ENCODE data around the gene LCE1D. TPM values are rescaled to one million over a fixed set of nuclear protein-coding genes. Genes with fewer than 3 reads are reported as not detected.

The LCE1D gene
- not detected in 2 replicates for total RNA-seq

GRCh38 chr1:152796421-152796820 is at the start of gene LCE1D:
LCE1D (plus strand) TSS chr1:152796721; CDS start chr1:152797795, 1,074 bp downstream.

GRCh38 chr1:152757747-152758146 is 38.8 kb upstream of the LCE1D start, which contains the start of gene KPRP:
KPRP (plus strand) TSS chr1:152758025; CDS start chr1:152759589, 1,564 bp downstream.

GRCh38 chr1:152774875-152775274 is 21.6 kb upstream of the LCE1D start, which contains the start of gene LCE1F:
LCE1F (plus strand) TSS chr1:152775140; CDS start chr1:152776372, 1,232 bp downstream.

GRCh38 chr1:152786077-152786476 is 10.4 kb upstream of the LCE1D start, which contains the start of gene LCE1E:
LCE1E (plus strand) TSS chr1:152786257; CDS start chr1:152787300, 1,043 bp downstream.

GRCh38 chr1:152806576-152806975 is 10.1 kb downstream of the LCE1D start, which contains the start of gene LCE1C:
LCE1C (minus strand) TSS chr1:152806651; CDS start chr1:152805478, 1,173 bp downstream.

GRCh38 chr1:152811671-152812070 is 15.2 kb downstream of the LCE1D start, which contains the start of gene LCE1B:
LCE1B (plus strand) TSS chr1:152811971; CDS start chr1:152812447, 476 bp downstream.

GRCh38 chr1:152827173-152827572 is 30.7 kb downstream of the LCE1D start, which contains the start of gene LCE1A:
LCE1A (plus strand) TSS chr1:152827473; CDS start chr1:152827473, 0 bp downstream.

GRCh38 chr1:152842556-152842955 is 46.0 kb downstream of the LCE1D start, which contains the start of gene LCE6A:
LCE6A (plus strand) TSS chr1:152842856; CDS start chr1:152843521, 665 bp downstream.

Other genes starting within 250 kb of the LCE1D start
- not detected in 2 replicates for gene LCE3E, start 229.9 kb upstream of the LCE1D start, total RNA-seq
- gene LCE3D, start 216.2 kb upstream of the LCE1D start, total RNA-seq, result not detected in 2 replicates
- not detected in 2 replicates for gene LCE3C, start 196.5 kb upstream of the LCE1D start, total RNA-seq
- not detected in 2 replicates for gene LCE3B, start 182.9 kb upstream of the LCE1D start, total RNA-seq
- not detected in 2 replicates for gene LCE3A, start 173.6 kb upstream of the LCE1D start, total RNA-seq
- not detected in 2 replicates for gene LCE2D, start 133.3 kb upstream of the LCE1D start, total RNA-seq
- not detected in 2 replicates for gene LCE2C, start 121.4 kb upstream of the LCE1D start, total RNA-seq
- not detected in 2 replicates for gene LCE2B, start 110.6 kb upstream of the LCE1D start, total RNA-seq
- gene LCE2A, start 98.4 kb upstream of the LCE1D start, total RNA-seq, result not detected in 2 replicates
- gene LCE4A, start 88.6 kb upstream of the LCE1D start, total RNA-seq, result not detected in 2 replicates
- gene KPRP, start 38.7 kb upstream of the LCE1D start, total RNA-seq, result not detected in 2 replicates
- not detected in 2 replicates for gene LCE1F, start 21.6 kb upstream of the LCE1D start, total RNA-seq
- gene LCE1E, start 10.5 kb upstream of the LCE1D start, total RNA-seq, result not detected in 2 replicates
- not detected in 2 replicates for gene LCE1C, start 9.9 kb downstream of the LCE1D start, total RNA-seq
- gene LCE1B, start 15.2 kb downstream of the LCE1D start, total RNA-seq, result not detected in 2 replicates
- not detected in 2 replicates for gene LCE1A, start 30.8 kb downstream of the LCE1D start, total RNA-seq
- gene LCE6A, start 46.1 kb downstream of the LCE1D start, total RNA-seq, result not detected in 2 replicates
- not detected in 2 replicates for gene LCE7A, start 63.3 kb downstream of the LCE1D start, total RNA-seq
- not detected in 2 replicates for gene SMCP, start 81.6 kb downstream of the LCE1D start, total RNA-seq
- gene IVL, start 111.8 kb downstream of the LCE1D start, total RNA-seq, result not detected in 2 replicates
- not detected in 2 replicates for gene SPRR5, start 150.5 kb downstream of the LCE1D start, total RNA-seq
- gene SPRR4, start 173.9 kb downstream of the LCE1D start, total RNA-seq, result not detected in 2 replicates
- not detected in 2 replicates for gene SPRR1A, start 187.4 kb downstream of the LCE1D start, total RNA-seq
- gene SPRR3, start 205.0 kb downstream of the LCE1D start, total RNA-seq, result not detected in 2 replicates
- not detected in 2 replicates for gene SPRR1B, start 234.5 kb downstream of the LCE1D start, total RNA-seq
- not detected in 2 replicates for gene SPRR2D, start 244.4 kb downstream of the LCE1D start, total RNA-seq

All from mammary microvascular endothelial cell (primary cell).